Esophagus muscularis mucosa (tissue), 4 donors: ENCODE results near the gene PDGFRB.

Experiments used
- CTCF ChIP-seq, 3 experiments: fragments of 200-600 bp in 2 of 3; fragments of 450-650 bp in 1 of 3; sonication (generic) in 2 of 3; IDR thresholded peaks; one replicate each; pipeline ENCODE4 v1.5.1; 2017 to 2019; ENCODE audit warnings: antibody characterized with exemption in 3 of 3, mild to moderate bottlenecking in 2 of 3, moderate library complexity in 1 of 3
- EP300 ChIP-seq: sonication (generic); formaldehyde crosslinking; IDR thresholded peaks from one replicate; pipeline ENCODE4 v1.6.1; 2017; ENCODE audit warnings: antibody characterized with exemption
- POLR2A ChIP-seq: fragments of 450-650 bp; IDR thresholded peaks from one replicate; pipeline ENCODE4 v1.6.1; 2017; ENCODE audit warnings: antibody characterized with exemption, moderate library complexity, mild to moderate bottlenecking, low read depth
- POLR2AphosphoS5 ChIP-seq, 2 donors: sonication (generic); formaldehyde crosslinking; IDR thresholded peaks; one replicate each; pipeline ENCODE4 v1.6.1; 2017; ENCODE audit warnings: antibody characterized with exemption in 2 of 2

- TF ChIP-seq CTCF (IDR thresholded peaks at IDR 0.05), result no peak
- TF ChIP-seq POLR2A, result no peak
- no peak for TF ChIP-seq EP300
- no peak for TF ChIP-seq POLR2AphosphoS5 (IDR thresholded peaks at IDR 0.05)
These were observed 41.3 kb upstream of the PDGFRB start for GRCh38 chr5:150196986-150197385.
